ENCODE results near the gene MICB.

The MICB gene

GRCh38 chr6:31543639-31544038, 45.7 kb downstream of the MICB start:
- no peak for DNase-seq

GRCh38 chr6:31544676-31545075, 46.7 kb downstream of the MICB start:
- DNase-seq: no peak

- no peak for DNase-seq
These were observed 47.3 kb downstream of the MICB start for GRCh38 chr6:31545291-31545690.

- DNase-seq: peak; percentile 93
These were observed 48.5 kb downstream of the MICB start, which contains the start of gene ATP6V1G2 for GRCh38 chr6:31546339-31546957. Gene ATP6V1G2 (minus strand): TSS chr6:31546608. CDS start chr6:31546559, 49 bp downstream.

- DNase-seq: peak; percentile 98
These were observed 49.2 kb downstream of the MICB start, which contains the start of gene NFKBIL1 for GRCh38 chr6:31546958-31547726. Gene NFKBIL1 (plus strand): TSS chr6:31547608. CDS start chr6:31547695, 87 bp downstream.

- no peak for DNase-seq
These were observed 50.0 kb downstream of the MICB start for GRCh38 chr6:31547727-31548543.

- DNase-seq: no peak
These were observed 50.6 kb downstream of the MICB start for GRCh38 chr6:31548544-31548873.

GRCh38 chr6:31551371-31551770, 53.4 kb downstream of the MICB start:
- peak; percentile 69 for DNase-seq

GRCh38 chr6:31556307-31556706, 58.4 kb downstream of the MICB start:
- DNase-seq: no peak

GRCh38 chr6:31557443-31558317, 59.7 kb downstream of the MICB start:
- DNase-seq: no peak

GRCh38 chr6:31558318-31558625, 60.3 kb downstream of the MICB start:
- no peak for DNase-seq

- peak; percentile 34 for DNase-seq
These were observed 60.9 kb downstream of the MICB start for GRCh38 chr6:31558631-31559500.

- no peak for DNase-seq
These were observed 61.6 kb downstream of the MICB start for GRCh38 chr6:31559606-31559957.

GRCh38 chr6:31559958-31560696, 62.2 kb downstream of the MICB start:
- DNase-seq: peak; percentile 96

- DNase-seq: no peak
These were observed 62.7 kb downstream of the MICB start for GRCh38 chr6:31560697-31561058.

All from EL (cell line).